Lower lobe of right lung (tissue), 2 donors: ENCODE measurements around the gene PSKH1. TPM values are rescaled to one million over a fixed set of nuclear protein-coding genes. Genes with fewer than 3 reads are reported as not detected.

Experiments
- ATAC-seq, 2 donors: fragments of 200-7000 bp; cut with Tn5 transposase; one replicate each; pipeline ENCODE4 v1.9.1; 2020 to 2022; ENCODE audit warnings: mild to moderate bottlenecking in 2 of 2, moderate library complexity in 2 of 2
- DNase-seq: peaks from one replicate; pipeline ENCODE4 v3.0.0-alpha.2; 2020
- H3K27ac ChIP-seq: fragments of 200-600 bp; one replicate; pipeline ENCODE4 v1.8.0; 2022
- H3K27me3 ChIP-seq: fragments of 200-600 bp; one replicate; pipeline ENCODE4 v1.8.0; 2022; ENCODE audit warnings: low read depth
- H3K36me3 ChIP-seq: fragments of 200-600 bp; one replicate; pipeline ENCODE4 v1.8.0; 2022; ENCODE audit warnings: mild to moderate bottlenecking
- H3K4me1 ChIP-seq: fragments of 200-600 bp; one replicate; pipeline ENCODE4 v1.8.0; 2022
- H3K4me3 ChIP-seq: fragments of 200-600 bp; one replicate; pipeline ENCODE4 v1.8.0; 2022; ENCODE audit warnings: mild to moderate bottlenecking
- H3K9me3 ChIP-seq: fragments of 200-600 bp; one replicate; pipeline ENCODE4 v1.8.0; 2022
- CTCF ChIP-seq: fragments of 200-600 bp; IDR thresholded peaks from one replicate; pipeline ENCODE4 v1.8.0; 2022; ENCODE audit warnings: antibody characterized with exemption, mild to moderate bottlenecking
- intact Hi-C: fragments of 100-400 bp; cut with DNase I; formaldehyde crosslinking; loops from one replicate; pipeline ENCODE4 v1.11.0; 2022
- total RNA-seq: library from RNA; stranded (reverse); fragmentation: NEBNext Ultra II Directional; extraction: Animal tissue kit (Norgen Biotek cat#: 25700); gene quantifications from one replicate; pipeline ENCODE4 v1.2.1, GENCODE V29; 2021
- donor health status: DM: no; HTN: yes; CAD: no; lungs with severe emphysema.

Gene PSKH1
- total RNA-seq, 1 donor from 2014 or later: 28.3 TPM

GRCh38 chr16:67976205-67976604 is 83.2 kb downstream of the PSKH1 start:
- intact Hi-C loops: no loop called here

GRCh38 chr16:67977005-67977404 is 84.0 kb downstream of the PSKH1 start:
- DNase-seq: no peak
- Histone ChIP-seq H3K36me3 (no peaks in the 10 kb centered on the region), H3K9me3 (no peaks in the 10 kb centered on the region), H3K27ac (no peak overlapping the region), H3K4me3 (no peak overlapping the region), H3K4me1 (no peaks in the 10 kb centered on the region), H3K27me3 (peaks cover 6% of the 10 kb centered on the region)
- ATAC-seq: peak in 1 of 2 donors; percentile 6
- TF ChIP-seq CTCF: no peak
- intact Hi-C loops: no loop called here

More at GRCh38 chr16:67976205-67976604, 83.2 kb downstream of the PSKH1 start:
- no peaks in the 10 kb centered on the region for H3K4me1 ChIP-seq
- no peak for ATAC-seq
- TF ChIP-seq CTCF: no peak
- no peak overlapping the region for H3K4me3 ChIP-seq
- no peak for DNase-seq
- no peaks in the 10 kb centered on the region for H3K9me3 ChIP-seq
- H3K27ac ChIP-seq: no peak overlapping the region
- H3K27me3 ChIP-seq: peaks cover 6% of the 10 kb centered on the region
- H3K36me3 ChIP-seq: no peaks in the 10 kb centered on the region

- Histone ChIP-seq H3K4me3 (no peak overlapping the region), H3K4me1 (no peaks in the 10 kb centered on the region), H3K27ac (no peak overlapping the region), H3K36me3 (no peaks in the 10 kb centered on the region), H3K27me3 (peaks cover 6% of the 10 kb centered on the region), H3K9me3 (no peaks in the 10 kb centered on the region)
- ATAC-seq (no peak), DNase-seq (no peak)
- TF ChIP-seq CTCF: no peak
- intact Hi-C loops: no loop called here
Observed at GRCh38 chr16:67977469-67978227, 84.6 kb downstream of the PSKH1 start.

Other genes with a start within 250 kb of the PSKH1 start
- 2.4 TPM for gene CARMIL2, start 248.1 kb upstream of the PSKH1 start, total RNA-seq
- gene ACD, start 233.0 kb upstream of the PSKH1 start, total RNA-seq: 16.6 TPM
- gene PARD6A, start 232.3 kb upstream of the PSKH1 start, total RNA-seq: 5.5 TPM
- 19.4 TPM for gene ENKD1, start 226.5 kb upstream of the PSKH1 start, total RNA-seq
- 5.3 TPM for gene C16orf86, start 226.4 kb upstream of the PSKH1 start, total RNA-seq
- gene GFOD2, start 173.9 kb upstream of the PSKH1 start, total RNA-seq: 18.9 TPM
- 21.7 TPM for gene RANBP10, start 86.7 kb upstream of the PSKH1 start, total RNA-seq
- 3.5 TPM for gene TSNAXIP1, start 86.4 kb upstream of the PSKH1 start, total RNA-seq
- 26.1 TPM for gene THAP11, start 50.9 kb upstream of the PSKH1 start, total RNA-seq
- 55.8 TPM for gene NUTF2, start 46.3 kb upstream of the PSKH1 start, total RNA-seq
- 29.9 TPM for gene CENPT, start 45.6 kb upstream of the PSKH1 start, total RNA-seq
- 51.2 TPM for gene EDC4, start 20.2 kb upstream of the PSKH1 start, total RNA-seq
- 1.7 TPM for gene NRN1L, start 8.4 kb upstream of the PSKH1 start, total RNA-seq
- 0.59 TPM for gene CTRL, start 38.6 kb downstream of the PSKH1 start, total RNA-seq
- 82.7 TPM for gene PSMB10, start 43.6 kb downstream of the PSKH1 start, total RNA-seq
- 33.8 TPM for gene LCAT, start 50.9 kb downstream of the PSKH1 start, total RNA-seq
- 80.3 TPM for gene SLC12A4, start 75.4 kb downstream of the PSKH1 start, total RNA-seq
- gene DPEP3, start 87.2 kb downstream of the PSKH1 start, total RNA-seq: 0.18 TPM
- 29.5 TPM for gene DPEP2, start 106.2 kb downstream of the PSKH1 start, total RNA-seq
- not detected for gene DPEP2NB, start 122.7 kb downstream of the PSKH1 start, total RNA-seq
- 9.9 TPM for gene DDX28, start 130.0 kb downstream of the PSKH1 start, total RNA-seq
- 15.1 TPM for gene DUS2, start 130.0 kb downstream of the PSKH1 start, total RNA-seq
- gene NFATC3, start 192.1 kb downstream of the PSKH1 start, total RNA-seq: 61.6 TPM